MV-4-11 (cell line): ENCODE measurements around the gene MIF.
"Not testable (repeated sequence)": the region's sequence is repeated elsewhere in the genome, so short reads cannot be mapped to it uniquely, and the experiment has no call there.

ENCODE experiments used
- DNase-seq: peaks from one replicate; lab custom pipeline; 2025; lab: John Stamatoyannopoulos, UW

The MIF gene

DNA sequence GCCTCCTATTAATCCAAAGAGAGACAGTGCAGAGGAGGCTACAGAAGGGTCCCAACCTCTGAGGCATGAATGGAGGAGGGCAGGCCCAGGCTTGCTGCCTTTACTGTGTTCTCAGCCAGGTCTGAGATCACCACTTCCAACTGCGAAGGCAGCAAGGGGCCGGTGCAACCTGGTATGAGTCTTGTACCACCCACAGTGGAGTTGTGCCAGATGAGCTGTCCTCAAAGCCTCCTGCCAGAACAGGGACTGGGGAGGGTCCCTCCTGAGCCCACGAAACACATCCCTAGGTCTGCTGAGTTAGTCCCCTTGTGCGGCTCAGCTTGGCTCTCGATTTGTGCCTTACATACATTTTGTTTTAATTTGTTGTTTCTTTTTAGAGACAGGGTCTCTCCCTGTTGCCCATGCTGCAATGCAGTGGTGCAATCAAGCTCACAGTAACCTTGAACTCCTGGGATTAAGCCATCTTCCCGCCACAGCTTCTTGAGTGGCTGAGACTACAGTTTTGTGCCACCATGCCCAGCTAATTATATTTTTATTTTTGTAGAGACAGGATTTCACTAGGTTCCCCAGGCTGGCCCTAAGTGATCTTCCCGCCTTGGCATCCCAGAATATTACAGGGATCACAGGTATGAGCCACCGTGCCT lies 9.3 kb downstream of the MIF start:
- DNase-seq: no peak

DNA sequence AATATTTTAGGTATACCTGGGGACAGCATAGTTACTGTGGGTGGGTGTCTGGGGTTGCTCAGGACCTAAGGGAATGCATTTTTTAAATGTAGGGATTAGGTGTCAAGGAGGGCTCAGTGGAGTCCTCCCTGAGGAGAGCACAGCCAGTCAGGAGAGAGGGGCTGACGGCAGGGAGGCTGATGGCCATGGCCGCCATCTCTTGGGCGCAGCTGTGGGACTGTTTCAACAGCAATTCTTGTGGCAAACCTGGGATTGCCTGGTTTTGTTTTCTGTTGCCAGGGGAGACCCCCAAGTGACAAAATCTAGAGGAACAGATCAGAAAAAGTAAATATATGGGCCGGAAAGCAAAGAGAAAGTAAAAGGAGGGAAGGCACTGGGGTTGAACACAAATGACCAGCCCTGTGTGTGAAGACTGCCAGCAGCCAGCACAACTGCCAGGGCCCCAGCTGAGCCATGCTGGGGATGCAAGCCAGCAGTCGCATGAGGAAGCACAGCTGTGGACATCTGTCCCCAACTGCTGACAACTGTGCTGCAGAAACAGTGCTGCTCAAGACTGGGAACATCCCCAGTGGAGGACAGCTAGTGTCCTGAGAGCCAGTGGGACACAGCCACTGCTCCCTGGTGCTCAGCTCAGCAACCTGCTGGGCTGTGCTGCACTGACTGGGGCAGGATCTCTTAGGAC lies 10.5 kb downstream of the MIF start:
- peak; percentile 26 for DNase-seq

DNA sequence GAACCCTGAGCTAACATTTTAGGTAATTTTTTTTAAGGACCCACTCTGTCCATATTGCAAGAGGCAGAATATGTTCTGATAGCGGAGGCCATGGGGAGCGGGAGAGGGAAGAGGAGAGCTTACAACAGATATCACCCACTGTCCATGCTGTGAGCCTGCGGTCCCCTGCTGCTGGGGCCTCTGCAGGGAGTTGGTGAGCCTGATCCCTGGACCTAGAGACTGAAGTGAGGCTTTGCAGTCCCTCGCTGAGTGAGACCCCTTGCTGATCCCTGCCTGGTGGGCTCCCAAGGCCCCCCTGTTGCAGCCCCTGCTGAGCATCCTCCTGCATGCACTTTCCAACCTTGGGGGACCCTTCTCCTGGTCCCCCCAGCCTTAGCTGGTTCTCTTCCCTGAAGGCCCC lies 12.5 kb downstream of the MIF start:
- DNase-seq: no peak

DNA sequence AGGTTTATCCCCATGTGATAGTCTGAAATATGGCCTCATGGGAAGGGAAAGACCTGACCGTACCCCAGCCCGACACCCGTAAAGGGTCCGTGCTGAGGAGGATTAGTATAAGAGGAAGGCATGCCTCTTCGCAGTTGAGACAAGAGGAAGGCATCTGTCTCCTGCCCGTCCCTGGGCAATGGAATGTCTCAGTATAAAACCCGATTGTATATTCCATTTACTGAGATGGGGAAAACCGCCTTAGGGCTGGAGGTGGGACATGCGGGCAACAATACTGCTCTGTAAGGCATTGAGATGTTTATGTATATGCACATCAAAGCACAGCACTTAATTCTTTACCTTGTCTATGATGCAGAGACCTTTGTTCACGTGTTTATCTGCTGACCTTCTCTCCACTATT lies 13.2 kb downstream of the MIF start:
- not testable (repeated sequence) for DNase-seq

GRCh38 chr22:23908587-23909205 lies 14.5 kb downstream of the MIF start:
- DNase-seq: no peak

DNA sequence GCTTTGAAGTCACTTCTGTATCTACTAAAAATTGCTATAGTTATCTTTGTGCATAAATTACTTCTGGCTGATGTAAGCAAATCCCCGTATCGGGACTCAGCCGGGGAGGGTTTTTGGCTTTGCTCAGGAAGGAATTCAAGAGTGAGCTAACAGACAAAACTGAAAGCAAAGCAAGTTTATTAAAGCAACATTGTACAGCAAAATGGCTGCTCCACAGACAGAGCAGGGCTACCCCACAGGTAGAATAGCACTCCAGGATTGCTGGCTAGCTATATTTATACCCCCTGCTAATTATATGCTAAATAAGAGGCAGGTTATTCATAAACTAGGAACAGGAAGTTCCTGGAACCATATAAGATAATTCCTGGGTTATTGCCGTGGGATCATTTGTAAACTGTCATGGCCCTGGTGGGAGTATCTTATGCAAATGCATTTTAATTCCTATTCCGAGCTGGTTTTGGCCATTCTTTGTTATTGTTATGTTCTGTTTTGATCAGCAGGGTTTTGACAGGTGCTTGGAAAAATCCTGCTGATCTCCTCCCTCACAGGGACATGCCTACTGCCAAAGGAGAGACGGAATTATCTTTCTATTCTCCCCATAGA lies 15.2 kb downstream of the MIF start:
- DNase-seq: no peak

- DNase-seq: no peak
Observed at GRCh38 chr22:23910496-23911190, 16.5 kb downstream of the MIF start.

- DNase-seq: no peak
Observed at GRCh38 chr22:23911318-23911980, 17.3 kb downstream of the MIF start.

DNA sequence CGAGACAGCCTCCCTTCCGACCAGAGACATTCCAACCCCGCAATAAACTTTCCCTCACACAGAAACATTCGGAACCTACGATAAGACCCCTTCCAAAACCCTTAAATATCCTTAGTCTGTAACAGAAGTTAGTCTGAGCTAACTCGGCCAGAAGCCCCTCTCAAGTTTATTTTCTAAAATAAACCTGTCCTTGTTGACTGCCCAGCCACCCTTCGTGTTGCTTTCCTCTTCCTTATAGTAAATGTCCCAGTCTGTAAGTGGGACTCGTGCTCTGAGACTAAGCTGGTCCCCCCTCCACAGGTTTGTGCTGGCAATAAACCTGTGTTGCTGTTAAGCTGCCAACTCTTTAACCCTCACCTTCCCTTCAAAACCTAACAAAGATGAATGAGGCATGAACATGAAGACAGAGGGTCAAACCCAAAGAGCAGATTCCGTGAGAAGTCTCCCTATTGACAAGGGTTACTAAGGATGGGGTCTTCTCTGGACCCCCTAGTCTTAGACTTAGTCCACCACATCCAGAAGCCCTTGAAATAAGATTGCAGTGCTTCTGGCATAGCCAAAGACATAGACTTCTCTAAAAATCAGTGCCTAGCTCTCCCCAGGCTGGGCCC lies 18.2 kb downstream of the MIF start:
- DNase-seq: no peak

- no peak for DNase-seq
Observed at GRCh38 chr22:23913306-23913660, 19.1 kb downstream of the MIF start.

GRCh38 chr22:23913661-23914353 lies 19.6 kb downstream of the MIF start:
- peak; percentile 99 for DNase-seq

GRCh38 chr22:23915290-23915689 lies 21.1 kb downstream of the MIF start:
- no peak for DNase-seq

- not testable (repeated sequence) for DNase-seq
Observed at GRCh38 chr22:23920267-23920611, 26.1 kb downstream of the MIF start.

- not testable (repeated sequence) for DNase-seq
Observed at GRCh38 chr22:23921586-23922201, 27.5 kb downstream of the MIF start.

DNA sequence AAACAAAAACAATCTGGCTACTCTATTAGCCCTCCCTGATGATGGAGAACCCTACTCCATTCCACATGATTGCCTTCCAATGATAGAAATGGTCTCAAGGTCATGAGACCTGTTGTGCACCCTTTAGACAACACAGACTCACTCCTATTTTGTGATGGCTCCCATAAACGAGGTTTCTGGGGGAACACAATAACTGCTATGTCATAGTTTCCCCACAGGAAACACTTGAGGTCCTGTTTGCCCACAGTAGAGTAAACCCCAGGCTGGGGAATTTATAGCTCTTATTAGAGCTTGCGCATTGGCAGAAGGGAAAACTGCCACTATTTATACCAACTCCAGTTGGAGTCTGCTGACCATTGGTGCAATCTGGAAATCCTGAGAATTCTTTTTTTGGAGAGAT lies 28.7 kb downstream of the MIF start:
- DNase-seq: no peak

DNA sequence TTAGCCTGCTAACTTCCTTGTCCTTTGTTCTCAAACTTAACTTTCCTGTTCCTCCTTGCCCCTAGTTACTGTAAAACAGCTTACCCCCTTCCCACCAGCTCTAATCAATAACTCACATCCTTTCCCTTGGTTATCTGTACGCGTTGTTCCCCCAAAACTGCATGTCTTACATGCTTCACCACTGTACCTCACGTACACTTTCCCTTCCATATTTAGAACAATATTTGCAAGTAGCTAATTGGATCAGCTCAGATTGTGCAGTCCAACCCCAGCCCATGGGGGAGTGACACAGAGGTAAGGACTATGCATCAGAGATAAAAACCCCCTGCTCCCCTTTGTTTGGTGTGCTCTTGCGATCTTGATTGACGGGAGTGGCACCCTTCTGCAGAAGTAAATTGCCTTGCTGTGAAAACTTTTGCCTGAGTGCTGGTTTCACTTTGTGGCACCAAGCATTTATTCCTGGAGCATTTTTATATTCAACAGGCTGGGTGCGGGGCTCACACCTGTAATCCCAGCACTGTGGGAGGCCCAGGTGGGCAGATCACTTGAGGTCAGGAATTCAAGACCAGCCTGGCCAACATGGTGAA lies 30.9 kb downstream of the MIF start:
- DNase-seq: no peak

DNA sequence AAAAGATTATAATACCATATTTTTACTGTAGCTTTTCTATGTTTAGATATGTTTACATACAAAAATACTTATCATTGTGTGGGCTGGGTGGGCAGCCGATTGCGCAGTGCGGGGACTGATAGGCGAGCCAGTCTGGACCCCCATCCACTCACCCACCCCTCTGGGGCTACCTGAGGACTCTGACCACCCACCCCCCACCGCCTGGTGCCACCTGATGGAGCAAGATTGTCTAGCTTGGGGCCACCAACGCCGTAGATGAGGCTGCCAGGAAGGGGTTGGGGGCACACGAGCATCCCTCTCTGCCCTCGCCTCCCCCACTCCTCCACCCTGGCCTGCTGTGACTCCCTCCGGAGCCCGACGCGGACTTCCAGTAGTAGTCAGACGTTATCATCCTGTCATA lies 32.4 kb downstream of the MIF start:
- DNase-seq: no peak

GRCh38 chr22:23938328-23939016 lies 44.3 kb downstream of the MIF start:
- DNase-seq: no peak

DNA sequence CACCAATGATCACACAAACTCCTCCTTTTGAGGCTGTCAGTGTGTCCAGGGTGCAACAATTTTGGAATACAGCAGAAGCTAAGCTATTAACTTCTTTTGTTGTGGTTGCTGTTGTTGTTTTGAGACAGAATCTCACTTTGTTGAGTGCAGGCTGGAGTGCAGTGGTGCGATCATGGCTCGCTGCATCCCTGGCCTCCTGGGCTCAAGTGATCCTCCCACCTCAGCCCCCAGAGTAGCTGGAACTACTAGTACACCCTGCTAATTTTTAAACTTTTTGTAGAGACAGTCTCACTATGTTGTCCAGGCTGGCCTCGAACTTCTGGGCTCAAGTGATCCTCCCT lies 44.8 kb downstream of the MIF start:
- DNase-seq: no peak

DNA sequence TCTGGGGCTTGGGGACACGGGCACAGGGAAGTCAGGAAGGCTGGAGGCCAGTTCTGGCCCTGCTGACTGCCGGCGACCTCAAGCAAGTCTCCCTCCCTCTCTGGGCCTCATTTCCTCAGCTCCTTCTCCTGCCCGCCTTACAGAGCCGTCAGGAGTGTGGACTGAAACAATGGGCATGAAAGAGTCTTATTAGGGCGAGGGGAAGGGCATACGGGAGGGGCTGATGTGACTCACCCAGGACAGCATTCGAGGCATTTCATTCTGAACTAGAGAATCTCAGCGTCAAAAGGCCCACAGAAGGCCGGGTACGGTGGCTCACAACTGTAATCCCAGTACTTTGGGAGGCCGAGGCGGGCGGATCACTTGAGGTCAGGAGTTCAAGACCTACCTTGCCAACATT lies 46.0 kb downstream of the MIF start:
- DNase-seq: not testable (repeated sequence)
